WTC11 (cell line): ENCODE results near the gene CPNE4.

Experiments used
- CTCF ChIP-seq: fragments of 200-600 bp; IDR thresholded peaks from 2 replicates; pipeline ENCODE4 v1.8.0; 2022; ENCODE audit warnings: antibody characterized with exemption
- MYBL2 ChIP-seq: sonication (generic); formaldehyde crosslinking; IDR thresholded peaks from 2 replicates; pipeline ENCODE4 v1.8.1; 2023; ENCODE audit warnings: mild to moderate bottlenecking, moderate library complexity, missing genetic modification reagents
- TEAD4 ChIP-seq: sonication (generic); formaldehyde crosslinking; IDR thresholded peaks from 2 replicates; pipeline ENCODE4 v1.8.0; 2022; ENCODE audit warnings: mild to moderate bottlenecking, missing genetic modification reagents
- TP53 ChIP-seq: sonication (generic); formaldehyde crosslinking; IDR thresholded peaks from 2 replicates; pipeline ENCODE4 v1.8.1; 2023; ENCODE audit warnings: mild to moderate bottlenecking, missing genetic modification reagents
- USF2 ChIP-seq: sonication (generic); formaldehyde crosslinking; IDR thresholded peaks from 2 replicates; pipeline ENCODE4 v1.8.1; 2023; ENCODE audit warnings: mild to moderate bottlenecking, missing genetic modification reagents, moderate library complexity
- TF ChIP-seq, protein P1 (sequence below): sonication (generic); formaldehyde crosslinking; IDR thresholded peaks from 2 replicates; pipeline ENCODE4 v1.8.0; 2022; ENCODE audit warnings: mild to moderate bottlenecking, missing genetic modification reagents

- TF ChIP-seq USF2 (CRISPR knock-in tag) (no peak), CTCF (no peak), TEAD4 (CRISPR knock-in tag) (no peak), MYBL2 (CRISPR knock-in tag) (no peak), TP53 (CRISPR knock-in tag) (no peak)
- TF ChIP-seq, protein P1, sequence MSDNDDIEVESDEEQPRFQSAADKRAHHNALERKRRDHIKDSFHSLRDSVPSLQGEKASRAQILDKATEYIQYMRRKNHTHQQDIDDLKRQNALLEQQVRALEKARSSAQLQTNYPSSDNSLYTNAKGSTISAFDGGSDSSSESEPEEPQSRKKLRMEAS (CRISPR knock-in tag), result no peak
Observed at GRCh38 chr3:131699001-131699400, 335.8 kb downstream of the CPNE4 start.
